Caco-2 (cell line): ENCODE results near the gene LPAR2. TPM values are rescaled to one million over a fixed set of nuclear protein-coding genes. Genes with fewer than 3 reads are reported as not detected.

ENCODE experiments used
- BruUV-seq: library from RNA; stranded (reverse); fragments of 400-500 nt; replicated peaks from 2 replicates; lab custom pipeline; 2021; lab: Mats Ljungman, UMichigan
- CTCF ChIA-PET: fragments of 300-600 bp; sonication (Branson Sonifier 250); formaldehyde crosslinking; loops from one replicate; lab custom pipeline; 2022; ENCODE audit warnings: antibody characterized with exemption; lab: Charles Lee
- POLR2A ChIA-PET: fragments of 300-600 bp; sonication (Branson Sonifier 250); formaldehyde crosslinking; loops from one replicate; lab custom pipeline; 2022; ENCODE audit warnings: antibody characterized with exemption; lab: Charles Lee
- DNase-seq, 2 experiments: peaks; one replicate each; pipeline versions ENCODE4 v3.0.0 to v3.0.0-alpha.2; 2020 to 2022
- H3K27me3 ChIP-seq: replicated peaks from 2 replicates; pipeline ENCODE4 v1.6.0; 2011; ENCODE audit warnings: low read length; ENCODE audit not compliant: control insufficient read depth, insufficient read depth
- H3K36me3 ChIP-seq: 2 replicates; pipeline ENCODE4 v1.5.1; 2011; ENCODE audit warnings: low read length; ENCODE audit not compliant: control insufficient read depth, insufficient read depth
- H3K4me1 ChIP-seq: fragments of 250-450 bp; sonication (Bioruptor Pico); 2 replicates; pipeline ENCODE4 v1.5.1; 2020; ENCODE audit warnings: mild to moderate bottlenecking
- H3K4me3 ChIP-seq: 2 replicates; pipeline ENCODE4 v1.5.1; 2011; ENCODE audit warnings: low read depth, mild to moderate bottlenecking, control low read depth, low read length
- H3K9me3 ChIP-seq: fragments of 250-450 bp; sonication (Bioruptor Pico); 2 replicates; pipeline ENCODE4 v1.5.1; 2020; ENCODE audit warnings: mild to moderate bottlenecking, moderate library complexity
- H3K27ac Mint-ChIP-seq: one replicate; pipeline ENCODE4 v1.8.0; 2022; ENCODE audit warnings: mixed read lengths; ENCODE audit not compliant: unreplicated experiment
- H3K27me3 Mint-ChIP-seq: one replicate; pipeline ENCODE4 v1.8.0; 2022; ENCODE audit warnings: mixed read lengths; ENCODE audit not compliant: insufficient read depth, unreplicated experiment
- H3K36me3 Mint-ChIP-seq: one replicate; pipeline ENCODE4 v1.8.0; 2022; ENCODE audit warnings: mild to moderate bottlenecking, mixed read lengths; ENCODE audit not compliant: insufficient read depth, unreplicated experiment
- H3K4me1 Mint-ChIP-seq: one replicate; pipeline ENCODE4 v1.8.0; 2022; ENCODE audit warnings: low read depth, mixed read lengths; ENCODE audit not compliant: unreplicated experiment
- H3K4me3 Mint-ChIP-seq: one replicate; pipeline ENCODE4 v1.8.0; 2022; ENCODE audit warnings: mild to moderate bottlenecking, moderate library complexity, mixed read lengths; ENCODE audit not compliant: unreplicated experiment
- H3K9me3 Mint-ChIP-seq: one replicate; pipeline ENCODE4 v1.8.0; 2022; ENCODE audit warnings: mixed read lengths; ENCODE audit not compliant: unreplicated experiment
- CTCF ChIP-seq, 2 experiments: fragments of 200-600 bp in 1 of 2; IDR thresholded peaks; 1 replicate in 1 of 2; 2 replicates in 1 of 2; pipeline versions ENCODE4 v1.5.1 to v1.8.0; 2011 to 2022; ENCODE audit warnings: antibody characterized with exemption in 1 of 2, control low read depth in 1 of 2, inconsistent platforms in 1 of 2, low read depth in 1 of 2, low read length in 1 of 2, mild to moderate bottlenecking in 1 of 2, moderate library complexity in 1 of 2; ENCODE audit not compliant: insufficient read depth in 1 of 2, severe bottlenecking in 1 of 2, unreplicated experiment in 1 of 2
- intact Hi-C: fragments of 100-400 bp; cut with micrococcal nuclease; formaldehyde crosslinking; loops from one replicate; pipeline ENCODE4 v1.10.0; 2022; ENCODE audit not compliant: unreplicated experiment
- total RNA-seq: library from RNA; stranded (reverse); gene quantifications from 2 replicates; pipeline ENCODE4 v1.2.3, GENCODE V29; 2022

Gene LPAR2
- total RNA-seq, 1 experiment from 2014 or later: 29.3 TPM

GRCh38 chr19:19636573-19637185, 8.7 kb upstream of the LPAR2 start:
- Histone ChIP-seq H3K9me3 (no peaks in the 10 kb centered on the region), H3K36me3 (no peaks in the 10 kb centered on the region; the same call in 1 of the 2 replicates), H3K27me3 (no peaks in the 10 kb centered on the region), H3K4me1 (no peaks in the 10 kb centered on the region), H3K4me3 (no peak overlapping the region)
- no peak for DNase-seq
- ChIA-PET POLR2A (no interaction called here), CTCF (no interaction called here)
- H3K36me3 Mint-ChIP-seq: peaks cover 34% of the 10 kb centered on the region
- H3K4me1 Mint-ChIP-seq: no peaks in the 10 kb centered on the region
- intact Hi-C loops: no loop called here
- H3K27ac Mint-ChIP-seq: no peak overlapping the region
- BruUV-seq: no TSS peak
- no peak overlapping the region for H3K4me3 Mint-ChIP-seq
- no peak for TF ChIP-seq CTCF (IDR thresholded peaks at IDR 0.05; ENCODE audit: insufficient read depth in 1 of 2, low read depth in 1 of 2, low read length in 1 of 2, severe bottlenecking in 1 of 2, unreplicated experiment in 1 of 2)
- H3K9me3 Mint-ChIP-seq: no peaks in the 10 kb centered on the region
- no peaks in the 10 kb centered on the region for H3K27me3 Mint-ChIP-seq

GRCh38 chr19:19635313-19635702, 7.3 kb upstream of the LPAR2 start:
- CTCF ChIA-PET: no interaction called here
- Histone ChIP-seq H3K4me3 (no peak overlapping the region), H3K9me3 (no peaks in the 10 kb centered on the region), H3K27me3 (no peaks in the 10 kb centered on the region), H3K36me3 (no peaks in the 10 kb centered on the region; the same call in 1 of the 2 replicates), H3K4me1 (no peaks in the 10 kb centered on the region)
- intact Hi-C loops: no loop called here
- DNase-seq: no peak
- TF ChIP-seq CTCF (IDR thresholded peaks at IDR 0.05; ENCODE audit: insufficient read depth in 1 of 2, low read depth in 1 of 2, low read length in 1 of 2, severe bottlenecking in 1 of 2, unreplicated experiment in 1 of 2): no peak
- Mint-ChIP-seq H3K4me1 (no peaks in the 10 kb centered on the region), H3K27ac (no peak overlapping the region), H3K9me3 (no peaks in the 10 kb centered on the region), H3K4me3 (no peak overlapping the region), H3K36me3 (peaks cover 33% of the 10 kb centered on the region), H3K27me3 (no peaks in the 10 kb centered on the region)
- BruUV-seq: no TSS peak
- POLR2A ChIA-PET: no interaction called here

GRCh38 chr19:19634516-19635312, 6.7 kb upstream of the LPAR2 start:
- Histone ChIP-seq H3K27me3 (no peaks in the 10 kb centered on the region), H3K36me3 (no peaks in the 10 kb centered on the region; the same call in 1 of the 2 replicates), H3K4me1 (no peaks in the 10 kb centered on the region), H3K4me3 (no peak overlapping the region), H3K9me3 (no peaks in the 10 kb centered on the region)
- BruUV-seq: no TSS peak
- intact Hi-C loops: no loop called here
- no peak for DNase-seq
- H3K27me3 Mint-ChIP-seq: no peaks in the 10 kb centered on the region
- no peak for TF ChIP-seq CTCF (IDR thresholded peaks at IDR 0.05; ENCODE audit: insufficient read depth in 1 of 2, low read depth in 1 of 2, low read length in 1 of 2, severe bottlenecking in 1 of 2, unreplicated experiment in 1 of 2)
- H3K9me3 Mint-ChIP-seq: no peaks in the 10 kb centered on the region
- CTCF ChIA-PET: no interaction called here
- no peaks in the 10 kb centered on the region for H3K4me1 Mint-ChIP-seq
- no peak overlapping the region for H3K4me3 Mint-ChIP-seq
- POLR2A ChIA-PET: no interaction called here
- no peak overlapping the region for H3K27ac Mint-ChIP-seq
- peaks cover 28% of the 10 kb centered on the region for H3K36me3 Mint-ChIP-seq
